OCI-M2 (cell line): ENCODE measurements around the gene SS18L1.

Experiments used
- DNase-seq: peaks from one replicate; lab custom pipeline; 2025; ENCODE audit not compliant: unreplicated experiment; lab: John Stamatoyannopoulos, UW

Gene SS18L1

GRCh38 chr20:62151835-62152364, 8.3 kb downstream of the SS18L1 start:
- no peak for DNase-seq

GRCh38 chr20:62155428-62156253, 12.1 kb downstream of the SS18L1 start:
- DNase-seq, result no peak

GRCh38 chr20:62156254-62156556, 12.6 kb downstream of the SS18L1 start:
- no peak for DNase-seq

GRCh38 chr20:62156592-62157386, 13.2 kb downstream of the SS18L1 start:
- DNase-seq, result no peak

- no peak for DNase-seq
These were observed 14.0 kb downstream of the SS18L1 start for GRCh38 chr20:62157387-62158087.

- DNase-seq, result no peak
These were observed 14.5 kb downstream of the SS18L1 start for GRCh38 chr20:62158088-62158400.

GRCh38 chr20:62158541-62158940, 15.0 kb downstream of the SS18L1 start:
- DNase-seq, result no peak

GRCh38 chr20:62159052-62159451, 15.5 kb downstream of the SS18L1 start:
- no peak for DNase-seq

- no peak for DNase-seq
These were observed 16.3 kb downstream of the SS18L1 start for GRCh38 chr20:62159839-62160238.

- DNase-seq, result no peak
These were observed 16.7 kb downstream of the SS18L1 start for GRCh38 chr20:62160253-62160652.

- no peak for DNase-seq
These were observed 17.3 kb downstream of the SS18L1 start for GRCh38 chr20:62160876-62161275.

- DNase-seq, result no peak
These were observed 17.8 kb downstream of the SS18L1 start for GRCh38 chr20:62161347-62161746.

GRCh38 chr20:62162765-62163484, 19.4 kb downstream of the SS18L1 start:
- DNase-seq, result no peak

- no peak for DNase-seq
These were observed 19.9 kb downstream of the SS18L1 start for GRCh38 chr20:62163485-62163865.

GRCh38 chr20:62163986-62164762, 20.6 kb downstream of the SS18L1 start:
- DNase-seq, result no peak

- no peak for DNase-seq
These were observed 21.6 kb downstream of the SS18L1 start for GRCh38 chr20:62164879-62165761.

GRCh38 chr20:62165762-62166399, 22.3 kb downstream of the SS18L1 start:
- no peak for DNase-seq

GRCh38 chr20:62167474-62167873, 23.9 kb downstream of the SS18L1 start:
- DNase-seq, result no peak

GRCh38 chr20:62168061-62168460, 24.5 kb downstream of the SS18L1 start:
- no peak for DNase-seq
